Measurements from ENCODE around the gene NRG3. TPM values are rescaled to one million over a fixed set of nuclear protein-coding genes. Genes with fewer than 3 reads are reported as not detected.

Gene NRG3
- total and polyA plus RNA-seq, 12 donors: 0.46 to 3.8 (median 1.3) TPM

GRCh38 chr10:82394122-82394521 lies 519.1 kb downstream of the NRG3 start:
- no peak for DNase-seq
- Histone ChIP-seq H3K9me3 (replicated peaks in 1 of 3) (no peaks in the 10 kb centered on the region), H3K36me3 (replicated peaks in 1 of 2) (no peaks in the 10 kb centered on the region), H3K27me3 (no peaks in the 10 kb centered on the region), H3K27ac (no peak overlapping the region), H3K4me3 (no peak overlapping the region), H3K4me1 (replicated peaks in 1 of 2) (no peaks in the 10 kb centered on the region)
- TF ChIP-seq CTCF (IDR thresholded peaks at IDR 0.05): no peak
- TF ChIP-seq POLR2A (IDR thresholded peaks at IDR 0.05): no peak
- intact Hi-C loops (cut with DNase I): no loop called here
- WGBS, 4 donors: 78 to 85% (median 84%) methylated on average over 5 of the region's 5 CpGs

- H3K4me1 ChIP-seq (replicated peaks in 1 of 2): no peaks in the 10 kb centered on the region
- TF ChIP-seq POLR2A (IDR thresholded peaks at IDR 0.05): no peak
- TF ChIP-seq CTCF (IDR thresholded peaks at IDR 0.05): no peak
- no peaks in the 10 kb centered on the region for H3K36me3 ChIP-seq (replicated peaks in 1 of 2)
- no peak for DNase-seq
- no peak overlapping the region for H3K27ac ChIP-seq
- H3K9me3 ChIP-seq (replicated peaks in 1 of 3): no peaks in the 10 kb centered on the region
- no peaks in the 10 kb centered on the region for H3K27me3 ChIP-seq
- H3K4me3 ChIP-seq: no peak overlapping the region
- WGBS, 4 donors: 90 to 95% (median 92%) methylated on average over 5 of the region's 5 CpGs
- intact Hi-C loops (cut with DNase I): loop anchor here in 1 of 2 donors (5.0 kb wide), 1 partner anchor 737 kb away; no protein-coding TSS in a partner anchor
Measured at GRCh38 chr10:82394987-82395386, 520.0 kb downstream of the NRG3 start.

- intact Hi-C loops (cut with DNase I): loop anchor here in 1 of 2 donors (5.0 kb wide), 1 partner anchor 735 kb away; no protein-coding TSS in a partner anchor
- no peak for TF ChIP-seq POLR2A (IDR thresholded peaks at IDR 0.05)
- TF ChIP-seq CTCF (IDR thresholded peaks at IDR 0.05): no peak
- H3K4me1 ChIP-seq (replicated peaks in 1 of 2): no peaks in the 10 kb centered on the region
- H3K27me3 ChIP-seq: no peaks in the 10 kb centered on the region
- no peak overlapping the region for H3K27ac ChIP-seq
- no peaks in the 10 kb centered on the region for H3K9me3 ChIP-seq (replicated peaks in 1 of 3)
- H3K36me3 ChIP-seq (replicated peaks in 1 of 2): no peaks in the 10 kb centered on the region
- DNase-seq: no peak
- no peak overlapping the region for H3K4me3 ChIP-seq
Measured at GRCh38 chr10:82396886-82397285, 521.9 kb downstream of the NRG3 start.

- H3K27ac ChIP-seq: no peak overlapping the region
- H3K4me3 ChIP-seq: no peak overlapping the region
- no peaks in the 10 kb centered on the region for H3K4me1 ChIP-seq (replicated peaks in 1 of 2)
- intact Hi-C loops (cut with DNase I): loop anchor here in 1 of 2 donors (5.0 kb wide), 1 partner anchor 734 kb away; no protein-coding TSS in a partner anchor
- no peaks in the 10 kb centered on the region for H3K27me3 ChIP-seq
- 30 to 60% (median 45%) methylated on average over 1 of the region's 1 CpG for WGBS, 4 donors
- H3K36me3 ChIP-seq (replicated peaks in 1 of 2): no peaks in the 10 kb centered on the region
- TF ChIP-seq POLR2A (IDR thresholded peaks at IDR 0.05) (no peak), CTCF (IDR thresholded peaks at IDR 0.05) (no peak)
- DNase-seq: no peak
- no peaks in the 10 kb centered on the region for H3K9me3 ChIP-seq (replicated peaks in 1 of 3)
Measured at GRCh38 chr10:82397854-82398253, 522.9 kb downstream of the NRG3 start.
